Endodermal cell (in vitro differentiated cells): Measurements from ENCODE around the gene RBM26. TPM values are rescaled to one million over a fixed set of nuclear protein-coding genes. Genes with fewer than 3 reads are reported as not detected.

Experiments used
- DNase-seq: peaks from one replicate; pipeline ENCODE4 v3.0.0-alpha.2; 2017
- H3K27ac ChIP-seq: 2 replicates; pipeline ENCODE4 v1.5.1; 2013; ENCODE audit warnings: mild to moderate bottlenecking, low read depth, low read length, moderate library complexity
- H3K27me3 ChIP-seq: 2 replicates; pipeline ENCODE4 v1.6.1; 2013; ENCODE audit warnings: mild to moderate bottlenecking, low read length, moderate library complexity; ENCODE audit not compliant: insufficient read depth, control insufficient read depth, poor library complexity, severe bottlenecking
- H3K36me3 ChIP-seq: 2 replicates; pipeline ENCODE4 v1.7.0; 2013; ENCODE audit warnings: mild to moderate bottlenecking, low read length, moderate library complexity; ENCODE audit not compliant: control insufficient read depth, insufficient read depth
- H3K4me1 ChIP-seq: one replicate; pipeline ENCODE4 v1.7.0; 2013; ENCODE audit warnings: low read length; ENCODE audit not compliant: control insufficient read depth, insufficient read depth
- H3K4me3 ChIP-seq: 2 replicates; pipeline ENCODE4 v1.5.1; 2013; ENCODE audit warnings: mild to moderate bottlenecking, low read length, moderate library complexity
- H3K9ac ChIP-seq: 2 replicates; pipeline ENCODE4 v1.6.1; 2013; ENCODE audit warnings: mild to moderate bottlenecking, low read length, moderate library complexity; ENCODE audit not compliant: poor library complexity, severe bottlenecking; ENCODE audit errors: extremely low read depth
- H3K9me3 ChIP-seq: 2 replicates; pipeline ENCODE4 v1.6.1; 2013; ENCODE audit warnings: mild to moderate bottlenecking, low read length, moderate library complexity; ENCODE audit not compliant: control insufficient read depth
- H3K27ac Mint-ChIP-seq: 2 replicates; pipeline ENCODE4 v1.8.0; 2020; ENCODE audit warnings: mixed read lengths
- H3K27me3 Mint-ChIP-seq: 2 replicates; pipeline ENCODE4 v1.8.0; 2021; ENCODE audit warnings: mild to moderate bottlenecking, mixed read lengths; ENCODE audit not compliant: insufficient read depth
- H3K36me3 Mint-ChIP-seq: 2 replicates; pipeline ENCODE4 v1.8.0; 2020; ENCODE audit warnings: low read depth, mixed read lengths
- H3K4me1 Mint-ChIP-seq: 2 replicates; pipeline ENCODE4 v1.8.0; 2020; ENCODE audit warnings: mixed read lengths
- H3K4me3 Mint-ChIP-seq: 2 replicates; pipeline ENCODE4 v1.8.0; 2020; ENCODE audit warnings: mild to moderate bottlenecking, moderate library complexity, mixed read lengths
- H3K9me3 Mint-ChIP-seq: 2 replicates; pipeline ENCODE4 v1.8.0; 2020; ENCODE audit warnings: mild to moderate bottlenecking, mixed read lengths
- CTCF ChIP-seq: fragments of 200-600 bp; sonication (generic); conservative IDR thresholded peaks from 2 replicates; pipeline ENCODE4 v1.5.0; 2021; ENCODE audit warnings: antibody characterized with exemption, mild to moderate bottlenecking
- WGBS, 2 experiments: methylation state at CpG; one replicate each; pipeline versions ENCODE4 v1.1.5 to v1.1.7; 2013; ENCODE audit warnings: missing lambda C conversion rate in 2 of 2, mixed read lengths in 1 of 2; ENCODE audit not compliant: insufficient coverage in 1 of 2, insufficient read length in 1 of 2; 5-methylcytosine and 5-hydroxymethylcytosine counted together
- total RNA-seq, 2 donors: library from RNA; stranded (reverse); fragmentation: NEBNext Ultra II Directional in 1 of 2; extraction: Animal tissue kit (Norgen Biotek cat#: 25700) in 1 of 2; gene quantifications; 2 replicates in 1 of 2; 3 replicates in 1 of 2; pipeline ENCODE4 v1.2.1, GENCODE V29; 2021

RBM26 gene
- total RNA-seq, 2 donors from 2014 or later = 65.0 to 81.7 TPM

GRCh38 chr13:79417741-79418140 lies 11.7 kb upstream of the RBM26 start:
- Histone ChIP-seq H3K4me1 (no peaks in the 10 kb centered on the region), H3K9ac (no peak overlapping the region), H3K9me3 (no peaks in the 10 kb centered on the region), H3K36me3 (no peaks in the 10 kb centered on the region), H3K27ac (no peak overlapping the region), H3K4me3 (no peak overlapping the region), H3K27me3 (no peaks in the 10 kb centered on the region)
- no peak for TF ChIP-seq CTCF
- no peak overlapping the region for H3K4me3 Mint-ChIP-seq
- no peak overlapping the region for H3K27ac Mint-ChIP-seq
- H3K27me3 Mint-ChIP-seq = peaks cover 32% of the 10 kb centered on the region
- DNase-seq = no peak
- H3K9me3 Mint-ChIP-seq = no peaks in the 10 kb centered on the region
- no peaks in the 10 kb centered on the region for H3K36me3 Mint-ChIP-seq
- no peaks in the 10 kb centered on the region for H3K4me1 Mint-ChIP-seq

GRCh38 chr13:79413521-79413920 lies 7.5 kb upstream of the RBM26 start:
- Histone ChIP-seq H3K36me3 (no peaks in the 10 kb centered on the region), H3K9me3 (no peaks in the 10 kb centered on the region), H3K27ac (no peak overlapping the region), H3K27me3 (no peaks in the 10 kb centered on the region), H3K4me1 (no peaks in the 10 kb centered on the region), H3K4me3 (no peak overlapping the region), H3K9ac (no peak overlapping the region)
- H3K27ac Mint-ChIP-seq = no peak overlapping the region
- H3K27me3 Mint-ChIP-seq = peaks cover 20% of the 10 kb centered on the region
- no peaks in the 10 kb centered on the region for H3K9me3 Mint-ChIP-seq
- H3K4me3 Mint-ChIP-seq = no peak overlapping the region
- H3K36me3 Mint-ChIP-seq = no peaks in the 10 kb centered on the region
- DNase-seq = no peak
- WGBS, 2 experiments = 78 to 93% methylated on average over 2 of the region's 3 CpGs
- no peaks in the 10 kb centered on the region for H3K4me1 Mint-ChIP-seq
- no peak for TF ChIP-seq CTCF

GRCh38 chr13:79409828-79410227 lies 3.8 kb upstream of the RBM26 start:
- WGBS, 2 experiments = 67 to 68% methylated on average over 4 of the region's 4 CpGs
- peaks cover 1% of the 10 kb centered on the region for H3K27me3 Mint-ChIP-seq
- Histone ChIP-seq H3K9me3 (no peaks in the 10 kb centered on the region), H3K36me3 (no peaks in the 10 kb centered on the region), H3K4me1 (no peaks in the 10 kb centered on the region), H3K9ac (no peak overlapping the region), H3K4me3 (no peak overlapping the region), H3K27me3 (no peaks in the 10 kb centered on the region), H3K27ac (no peak overlapping the region)
- no peaks in the 10 kb centered on the region for H3K9me3 Mint-ChIP-seq
- H3K36me3 Mint-ChIP-seq = no peaks in the 10 kb centered on the region
- H3K4me1 Mint-ChIP-seq = peaks cover 7% of the 10 kb centered on the region
- H3K4me3 Mint-ChIP-seq = no peak overlapping the region
- no peak for DNase-seq
- no peak overlapping the region for H3K27ac Mint-ChIP-seq
- TF ChIP-seq CTCF = no peak
